Ovary (tissue), 3 donors: ENCODE data around the gene RNF126.

Source experiments
- EP300 ChIP-seq: sonication (generic); formaldehyde crosslinking; IDR thresholded peaks from one replicate; pipeline ENCODE4 v1.6.1; 2017; ENCODE audit warnings: antibody characterized with exemption
- POLR2A ChIP-seq: fragments of 450-650 bp; IDR thresholded peaks from one replicate; pipeline ENCODE4 v1.6.1; 2017; ENCODE audit warnings: antibody characterized with exemption, mild to moderate bottlenecking, moderate library complexity
- TF ChIP-seq, protein P1 (sequence below), 3 donors: fragments of 450-650 bp in 2 of 3; fragments of 200-600 bp in 1 of 3; IDR thresholded peaks; one replicate each; pipeline versions ENCODE4 v1.5.1 to v1.8.0; 2016 to 2022; ENCODE audit warnings: antibody characterized with exemption in 3 of 3, mild to moderate bottlenecking in 1 of 3
- donor health status: DM: no; HTN: no; CAD: no.

DNA sequence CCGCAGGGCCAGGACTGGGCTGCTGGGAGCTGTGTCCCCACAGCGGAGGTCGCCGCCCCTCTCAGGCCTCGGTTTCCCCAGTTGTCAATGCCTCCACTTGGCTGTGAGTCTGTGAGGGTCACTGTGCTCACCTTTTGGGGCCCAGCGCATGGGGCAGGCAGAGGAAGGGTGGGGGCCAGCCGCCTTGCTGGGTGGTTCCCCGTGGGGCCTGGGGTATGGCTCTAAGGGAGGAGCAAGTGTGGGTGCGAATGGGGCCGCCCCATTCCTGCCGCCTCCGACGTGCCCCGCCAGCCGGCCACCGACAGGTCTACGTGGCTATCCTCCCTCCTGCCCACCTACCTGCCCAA lies 24.1 kb downstream of the RNF126 start:
- TF ChIP-seq, protein P1, sequence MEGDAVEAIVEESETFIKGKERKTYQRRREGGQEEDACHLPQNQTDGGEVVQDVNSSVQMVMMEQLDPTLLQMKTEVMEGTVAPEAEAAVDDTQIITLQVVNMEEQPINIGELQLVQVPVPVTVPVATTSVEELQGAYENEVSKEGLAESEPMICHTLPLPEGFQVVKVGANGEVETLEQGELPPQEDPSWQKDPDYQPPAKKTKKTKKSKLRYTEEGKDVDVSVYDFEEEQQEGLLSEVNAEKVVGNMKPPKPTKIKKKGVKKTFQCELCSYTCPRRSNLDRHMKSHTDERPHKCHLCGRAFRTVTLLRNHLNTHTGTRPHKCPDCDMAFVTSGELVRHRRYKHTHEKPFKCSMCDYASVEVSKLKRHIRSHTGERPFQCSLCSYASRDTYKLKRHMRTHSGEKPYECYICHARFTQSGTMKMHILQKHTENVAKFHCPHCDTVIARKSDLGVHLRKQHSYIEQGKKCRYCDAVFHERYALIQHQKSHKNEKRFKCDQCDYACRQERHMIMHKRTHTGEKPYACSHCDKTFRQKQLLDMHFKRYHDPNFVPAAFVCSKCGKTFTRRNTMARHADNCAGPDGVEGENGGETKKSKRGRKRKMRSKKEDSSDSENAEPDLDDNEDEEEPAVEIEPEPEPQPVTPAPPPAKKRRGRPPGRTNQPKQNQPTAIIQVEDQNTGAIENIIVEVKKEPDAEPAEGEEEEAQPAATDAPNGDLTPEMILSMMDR (IDR thresholded peaks at IDR 0.05) = no peak
- TF ChIP-seq POLR2A (no peak), EP300 (no peak)
